Fibroblast of villous mesenchyme (primary cell): ENCODE measurements around the gene RESP18. TPM values are rescaled to one million over a fixed set of nuclear protein-coding genes. Genes with fewer than 3 reads are reported as not detected.

ENCODE experiments used
- DNase-seq: peaks from one replicate; pipeline ENCODE4 v3.0.0-alpha.2; 2010; ENCODE audit warnings: low read depth
- H3K4me3 ChIP-seq: 2 replicates; pipeline ENCODE4 v1.5.1; 2011; ENCODE audit warnings: low read depth, mild to moderate bottlenecking, low read length
- CTCF ChIP-seq: IDR thresholded peaks from 2 replicates; pipeline ENCODE4 v1.5.1; 2012; ENCODE audit warnings: low read depth, mild to moderate bottlenecking, low read length; ENCODE audit not compliant: insufficient read depth
- total RNA-seq: library from RNA; depleted of rRNA; stranded (reverse); fragments of >200 nt; gene quantifications from 2 replicates; pipeline ENCODE4 v1.2.3, GENCODE V29; 2012

RESP18 gene
- total RNA-seq, 1 donor = not detected

GRCh38 chr2:219299372-219299760 lies 33.2 kb downstream of the RESP18 start:
- H3K4me3 ChIP-seq = no peak overlapping the region
- no peak for DNase-seq
- no peak for TF ChIP-seq CTCF

DNA sequence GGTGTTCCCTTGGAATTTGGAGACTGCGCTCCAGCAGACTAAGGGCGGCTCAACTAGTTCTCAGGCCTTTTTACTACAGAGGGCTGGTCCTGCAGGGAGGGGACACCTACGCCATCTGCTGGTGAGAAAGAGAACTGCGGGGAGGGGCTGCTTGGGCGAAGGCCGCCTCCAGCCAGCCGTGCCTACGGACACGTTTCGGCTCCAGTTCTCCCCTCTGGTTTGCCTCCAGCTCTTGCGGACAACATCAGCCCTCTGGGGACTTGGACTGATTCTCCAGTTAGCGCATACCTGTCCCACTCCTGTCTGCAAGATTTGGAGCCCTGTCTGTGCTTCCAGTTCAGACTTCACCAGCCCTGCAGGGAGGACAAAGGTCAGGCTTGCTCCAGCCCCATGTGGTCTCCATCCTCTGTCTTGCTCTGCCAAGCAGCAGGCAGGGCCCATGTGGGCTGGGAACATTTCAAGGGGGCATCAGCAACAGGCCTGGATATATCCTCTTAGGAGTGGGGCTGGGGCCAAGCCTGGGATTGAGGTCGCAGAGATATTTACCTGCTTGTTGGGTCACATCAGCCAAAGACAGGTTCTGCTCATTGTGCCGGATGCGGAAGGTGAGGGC lies 33.7 kb downstream of the RESP18 start:
- TF ChIP-seq CTCF = peak; percentile 97
- H3K4me3 ChIP-seq = no peak overlapping the region
- DNase-seq = peak; percentile 74

DNA sequence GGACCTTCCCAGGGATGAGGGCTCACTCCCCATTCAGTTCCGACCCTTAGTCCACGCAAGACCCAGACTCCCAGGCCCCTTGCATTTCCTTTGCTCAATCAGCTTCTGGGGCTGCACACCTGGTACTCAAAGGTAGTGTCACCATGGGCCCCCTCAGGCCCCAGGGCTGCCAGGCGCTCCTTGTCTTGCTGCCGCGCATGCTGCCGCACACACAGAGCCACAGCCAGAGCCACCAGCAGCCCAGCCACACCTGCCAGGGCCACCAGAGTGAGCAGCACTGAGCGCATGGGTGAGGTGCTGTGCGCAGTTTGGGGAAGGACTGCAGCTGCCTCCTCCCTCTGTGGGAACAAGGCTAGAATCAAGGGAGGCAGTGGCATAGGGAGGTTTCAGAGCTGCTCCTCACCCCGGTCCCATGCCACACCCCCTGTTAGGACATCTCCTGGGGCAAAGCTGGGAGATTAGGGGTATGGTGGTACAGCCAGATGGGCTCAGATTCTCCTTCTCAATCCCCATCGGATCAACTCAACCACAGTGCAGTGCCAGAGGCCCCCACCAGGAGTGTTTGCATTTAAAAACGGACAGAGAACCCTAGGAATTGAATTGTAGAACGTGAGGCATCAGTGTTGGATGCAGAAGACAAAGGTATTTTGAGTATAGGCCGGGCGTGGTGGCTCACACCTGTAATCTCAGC lies 34.6 kb downstream of the RESP18 start:
- DNase-seq = no peak

GRCh38 chr2:219296631-219297391 lies 35.7 kb downstream of the RESP18 start:
- no peak for DNase-seq
- no peak for TF ChIP-seq CTCF
- H3K4me3 ChIP-seq = no peak overlapping the region

More for the DNA sequence above, 34.6 kb downstream of the RESP18 start:
- H3K4me3 ChIP-seq = no peak overlapping the region
- peak; percentile 20 for TF ChIP-seq CTCF

- DNase-seq = no peak
- H3K4me3 ChIP-seq = no peak overlapping the region
- no peak for TF ChIP-seq CTCF
These were observed 36.4 kb downstream of the RESP18 start for GRCh38 chr2:219296142-219296541.

- peak overlapping the region; percentile 60 for H3K4me3 ChIP-seq
- DNase-seq = peak; percentile 77
- TF ChIP-seq CTCF = peak; percentile 93
These were observed 37.9 kb downstream of the RESP18 start for GRCh38 chr2:219294356-219295351.
